HG02852 (cell line): ENCODE data around the gene CNTN5.
"Not testable (repeated sequence)": the region's sequence is repeated elsewhere in the genome, so short reads cannot be mapped to it uniquely, and the experiment has no call there.

Experiments used
- ATAC-seq: cut with Tn5 transposase; IDR thresholded peaks from one replicate; pipeline ENCODE4 v1.9.1; 2021; ENCODE audit warnings: mild to moderate bottlenecking, moderate library complexity; ENCODE audit not compliant: unreplicated experiment

CNTN5 gene

GRCh38 chr11:99706848-99707247 is 686.1 kb downstream of the CNTN5 start:
- ATAC-seq = no peak

- ATAC-seq = no peak
These were observed 688.4 kb downstream of the CNTN5 start for GRCh38 chr11:99708928-99709672.

- ATAC-seq = no peak
These were observed 695.6 kb downstream of the CNTN5 start for GRCh38 chr11:99716302-99716701.

GRCh38 chr11:99718291-99718690 is 697.5 kb downstream of the CNTN5 start:
- ATAC-seq = no peak

- no peak for ATAC-seq
These were observed 718.8 kb downstream of the CNTN5 start for GRCh38 chr11:99739464-99740089.

GRCh38 chr11:99742501-99742900 is 721.8 kb downstream of the CNTN5 start:
- ATAC-seq = no peak

GRCh38 chr11:99759787-99760186 is 739.0 kb downstream of the CNTN5 start:
- no peak for ATAC-seq

GRCh38 chr11:99766811-99767210 is 746.1 kb downstream of the CNTN5 start:
- no peak for ATAC-seq

GRCh38 chr11:99773646-99774045 is 752.9 kb downstream of the CNTN5 start:
- no peak for ATAC-seq

GRCh38 chr11:99781074-99781473 is 760.3 kb downstream of the CNTN5 start:
- no peak for ATAC-seq

GRCh38 chr11:99791354-99791753 is 770.6 kb downstream of the CNTN5 start:
- ATAC-seq = no peak

GRCh38 chr11:99795999-99796398 is 775.2 kb downstream of the CNTN5 start:
- no peak for ATAC-seq

- no peak for ATAC-seq
These were observed 782.8 kb downstream of the CNTN5 start for GRCh38 chr11:99803501-99803900.

- no peak for ATAC-seq
These were observed 791.8 kb downstream of the CNTN5 start for GRCh38 chr11:99812516-99812915.

GRCh38 chr11:99814021-99814420 is 793.3 kb downstream of the CNTN5 start:
- ATAC-seq = no peak

GRCh38 chr11:99814738-99815137 is 794.0 kb downstream of the CNTN5 start:
- ATAC-seq = no peak

GRCh38 chr11:99818991-99819390 is 798.2 kb downstream of the CNTN5 start:
- no peak for ATAC-seq

GRCh38 chr11:99822846-99823565 is 802.3 kb downstream of the CNTN5 start:
- no peak for ATAC-seq

GRCh38 chr11:99836739-99837138 is 816.0 kb downstream of the CNTN5 start:
- ATAC-seq = not testable (repeated sequence)

- no peak for ATAC-seq
These were observed 821.1 kb downstream of the CNTN5 start for GRCh38 chr11:99841885-99842284.

- ATAC-seq = no peak
These were observed 845.2 kb downstream of the CNTN5 start for GRCh38 chr11:99865951-99866350.

GRCh38 chr11:99881610-99882009 is 860.9 kb downstream of the CNTN5 start:
- ATAC-seq = no peak
